Neural cell (in vitro differentiated cells): ENCODE results near the gene VDAC1. TPM values are rescaled to one million over a fixed set of nuclear protein-coding genes. Genes with fewer than 3 reads are reported as not detected.

Experiments
- H2AFZ ChIP-seq: fragments of 200-600, 300-800 bp; sonication (generic), shearing (Covaris generic); 2 replicates; pipeline ENCODE4 v1.6.0; 2014; ENCODE audit warnings: low read depth, mild to moderate bottlenecking, antibody characterized with exemption, low read length, moderate library complexity
- H3F3A ChIP-seq: fragments of 200-600 bp; shearing (Covaris generic); 2 replicates; pipeline ENCODE4 v1.6.1; 2016; ENCODE audit warnings: mild to moderate bottlenecking, moderate library complexity, mixed read lengths, antibody characterized with exemption, low read length; ENCODE audit not compliant: insufficient read depth, poor library complexity, severe bottlenecking
- H3K27ac ChIP-seq: fragments of 200-600, 300-800 bp; sonication (generic), shearing (Covaris generic); 2 replicates; pipeline ENCODE4 v1.5.1; 2014; ENCODE audit warnings: mild to moderate bottlenecking, low read length, moderate library complexity
- H3K27me3 ChIP-seq: fragments of 300-800, 200-600 bp; sonication (generic), shearing (Covaris generic); 2 replicates; pipeline ENCODE4 v1.6.0; 2014; ENCODE audit warnings: mild to moderate bottlenecking, low read depth, low read length, moderate library complexity; ENCODE audit not compliant: insufficient read depth
- H3K36me3 ChIP-seq: fragments of 300-800, 200-600 bp; sonication (generic), shearing (Covaris generic); 2 replicates; pipeline ENCODE4 v1.5.1; 2014; ENCODE audit warnings: mild to moderate bottlenecking, antibody characterized with exemption, low read length, moderate library complexity; ENCODE audit not compliant: insufficient read depth
- H3K4me2 ChIP-seq: fragments of 300-800, 200-600 bp; sonication (generic), shearing (Covaris generic); 2 replicates; pipeline ENCODE4 v1.6.0; 2014; ENCODE audit warnings: mild to moderate bottlenecking, low read length
- H3K4me3 ChIP-seq: fragments of 300-800, 200-600 bp; sonication (generic), shearing (Covaris generic); 2 replicates; pipeline ENCODE4 v1.5.1; 2014; ENCODE audit warnings: mild to moderate bottlenecking, low read length, moderate library complexity
- H3K79me2 ChIP-seq: fragments of 200-600 bp; shearing (Covaris generic); replicated peaks from 2 replicates; pipeline ENCODE4 v1.6.0; 2014; ENCODE audit warnings: mild to moderate bottlenecking, low read length, moderate library complexity; ENCODE audit not compliant: insufficient read depth
- H3K9ac ChIP-seq: fragments of 300-800, 200-600 bp; sonication (generic), shearing (Covaris generic); 2 replicates; pipeline ENCODE4 v1.6.1; 2016; ENCODE audit warnings: mild to moderate bottlenecking, low read length, mixed read lengths
- H3K9me2 ChIP-seq: fragments of 200-600 bp; shearing (Covaris generic); 2 replicates; pipeline ENCODE4 v1.6.1; 2016; ENCODE audit warnings: mild to moderate bottlenecking, low read length, mixed read lengths; ENCODE audit not compliant: insufficient read depth
- H3K9me3 ChIP-seq: fragments of 200-600, 300-800 bp; sonication (generic), shearing (Covaris generic); 2 replicates; pipeline ENCODE4 v1.6.1; 2016; ENCODE audit warnings: mild to moderate bottlenecking, mixed run types, low read length, moderate library complexity, mixed read lengths
- H4K20me1 ChIP-seq: fragments of 200-600 bp; shearing (Covaris generic); 2 replicates; pipeline ENCODE4 v1.6.1; 2016; ENCODE audit warnings: mild to moderate bottlenecking, mixed run types; ENCODE audit not compliant: insufficient read depth
- EP300 ChIP-seq: fragments of 450-650 bp; conservative IDR thresholded peaks from 2 replicates; pipeline ENCODE4 v1.6.1; 2014; ENCODE audit warnings: antibody characterized with exemption, mild to moderate bottlenecking, moderate library complexity; ENCODE audit not compliant: poor library complexity, severe bottlenecking
- EZH2 ChIP-seq: fragments of 200-600, 300-800 bp; shearing (Covaris generic), sonication (generic); IDR thresholded peaks from 2 replicates; pipeline ENCODE4 v1.6.1; 2014; ENCODE audit warnings: antibody characterized with exemption, low read length, borderline replicate concordance, mild to moderate bottlenecking; ENCODE audit not compliant: insufficient read depth, poor library complexity, severe bottlenecking
- MXI1 ChIP-seq: fragments of 450-650 bp; conservative IDR thresholded peaks from 2 replicates; pipeline ENCODE4 v1.6.1; 2014; ENCODE audit warnings: antibody characterized with exemption, mild to moderate bottlenecking; ENCODE audit not compliant: poor library complexity, severe bottlenecking
- POLR2AphosphoS5 ChIP-seq: IDR thresholded peaks from 2 replicates; pipeline ENCODE4 v1.6.1; 2012
- RAD21 ChIP-seq: fragments of 450-650 bp; conservative IDR thresholded peaks from 2 replicates; pipeline ENCODE4 v1.6.1; 2014; ENCODE audit warnings: antibody characterized with exemption, mild to moderate bottlenecking, moderate library complexity
- SMC3 ChIP-seq: fragments of 450-650 bp; conservative IDR thresholded peaks from 2 replicates; pipeline ENCODE4 v1.6.1; 2014; ENCODE audit warnings: antibody characterized with exemption, mild to moderate bottlenecking, moderate library complexity; ENCODE audit not compliant: poor library complexity
- TAF1 ChIP-seq: IDR thresholded peaks from 2 replicates; pipeline ENCODE4 v1.6.1; 2012; ENCODE audit warnings: low read depth
- polyA plus RNA-seq: library from polyadenylated mRNA; depleted of rRNA; stranded (reverse); fragments of >200 nt; gene quantifications from 2 replicates; pipeline ENCODE4 v1.2.3, GENCODE V29; 2014
- TF ChIP-seq, protein P1 (sequence below): fragments of 450-650 bp; IDR thresholded peaks from 2 replicates; pipeline ENCODE4 v1.5.1; 2014; ENCODE audit warnings: antibody characterized with exemption, mild to moderate bottlenecking, moderate library complexity; ENCODE audit not compliant: poor library complexity, severe bottlenecking
- TF ChIP-seq, protein P2 (sequence below): IDR thresholded peaks from 2 replicates; pipeline ENCODE4 v1.6.1; 2012; ENCODE audit warnings: borderline replicate concordance

Gene VDAC1
- polyA plus RNA-seq, 1 donor from 2014 or later: 307 TPM

- H3K36me3 ChIP-seq: no peaks in the 10 kb centered on the region
- H3K79me2 ChIP-seq: peaks cover 56% of the 10 kb centered on the region
- H3K9me2 ChIP-seq: no peaks in the 10 kb centered on the region
- no peak overlapping the region for H3K4me3 ChIP-seq
- TF ChIP-seq EP300: no peak
- no peak for TF ChIP-seq RAD21
- TF ChIP-seq, protein P1, sequence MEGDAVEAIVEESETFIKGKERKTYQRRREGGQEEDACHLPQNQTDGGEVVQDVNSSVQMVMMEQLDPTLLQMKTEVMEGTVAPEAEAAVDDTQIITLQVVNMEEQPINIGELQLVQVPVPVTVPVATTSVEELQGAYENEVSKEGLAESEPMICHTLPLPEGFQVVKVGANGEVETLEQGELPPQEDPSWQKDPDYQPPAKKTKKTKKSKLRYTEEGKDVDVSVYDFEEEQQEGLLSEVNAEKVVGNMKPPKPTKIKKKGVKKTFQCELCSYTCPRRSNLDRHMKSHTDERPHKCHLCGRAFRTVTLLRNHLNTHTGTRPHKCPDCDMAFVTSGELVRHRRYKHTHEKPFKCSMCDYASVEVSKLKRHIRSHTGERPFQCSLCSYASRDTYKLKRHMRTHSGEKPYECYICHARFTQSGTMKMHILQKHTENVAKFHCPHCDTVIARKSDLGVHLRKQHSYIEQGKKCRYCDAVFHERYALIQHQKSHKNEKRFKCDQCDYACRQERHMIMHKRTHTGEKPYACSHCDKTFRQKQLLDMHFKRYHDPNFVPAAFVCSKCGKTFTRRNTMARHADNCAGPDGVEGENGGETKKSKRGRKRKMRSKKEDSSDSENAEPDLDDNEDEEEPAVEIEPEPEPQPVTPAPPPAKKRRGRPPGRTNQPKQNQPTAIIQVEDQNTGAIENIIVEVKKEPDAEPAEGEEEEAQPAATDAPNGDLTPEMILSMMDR: no peak
- no peak for TF ChIP-seq POLR2AphosphoS5
- TF ChIP-seq TAF1: no peak
- no peaks in the 10 kb centered on the region for H3K27me3 ChIP-seq
- H3K4me2 ChIP-seq: no peak overlapping the region
- no peaks in the 10 kb centered on the region for H3F3A ChIP-seq
- H3K27ac ChIP-seq: no peak overlapping the region
- H4K20me1 ChIP-seq: peaks cover 3% of the 10 kb centered on the region
- no peaks in the 10 kb centered on the region for H3K9me3 ChIP-seq
- H2AFZ ChIP-seq: no peak overlapping the region
- no peak overlapping the region for H3K9ac ChIP-seq
These were observed 10.3 kb downstream of the VDAC1 start for GRCh38 chr5:133994297-133994989.

GRCh38 chr5:133993185-133993936, 11.4 kb downstream of the VDAC1 start:
- H4K20me1 ChIP-seq: peaks cover 3% of the 10 kb centered on the region
- no peak overlapping the region for H2AFZ ChIP-seq
- no peak overlapping the region for H3K9ac ChIP-seq
- no peak overlapping the region for H3K27ac ChIP-seq
- no peaks in the 10 kb centered on the region for H3F3A ChIP-seq
- no peaks in the 10 kb centered on the region for H3K9me3 ChIP-seq
- no peaks in the 10 kb centered on the region for H3K9me2 ChIP-seq
- peaks cover 55% of the 10 kb centered on the region for H3K79me2 ChIP-seq
- no peak for TF ChIP-seq POLR2AphosphoS5
- TF ChIP-seq RAD21: no peak
- TF ChIP-seq EZH2: no peak
- TF ChIP-seq MXI1: no peak
- TF ChIP-seq TAF1: no peak
- no peak for TF ChIP-seq SMC3
- TF ChIP-seq EP300: no peak
- no peak overlapping the region for H3K4me3 ChIP-seq
- H3K36me3 ChIP-seq: no peaks in the 10 kb centered on the region
- no peak overlapping the region for H3K4me2 ChIP-seq
- H3K27me3 ChIP-seq: no peaks in the 10 kb centered on the region

DNA sequence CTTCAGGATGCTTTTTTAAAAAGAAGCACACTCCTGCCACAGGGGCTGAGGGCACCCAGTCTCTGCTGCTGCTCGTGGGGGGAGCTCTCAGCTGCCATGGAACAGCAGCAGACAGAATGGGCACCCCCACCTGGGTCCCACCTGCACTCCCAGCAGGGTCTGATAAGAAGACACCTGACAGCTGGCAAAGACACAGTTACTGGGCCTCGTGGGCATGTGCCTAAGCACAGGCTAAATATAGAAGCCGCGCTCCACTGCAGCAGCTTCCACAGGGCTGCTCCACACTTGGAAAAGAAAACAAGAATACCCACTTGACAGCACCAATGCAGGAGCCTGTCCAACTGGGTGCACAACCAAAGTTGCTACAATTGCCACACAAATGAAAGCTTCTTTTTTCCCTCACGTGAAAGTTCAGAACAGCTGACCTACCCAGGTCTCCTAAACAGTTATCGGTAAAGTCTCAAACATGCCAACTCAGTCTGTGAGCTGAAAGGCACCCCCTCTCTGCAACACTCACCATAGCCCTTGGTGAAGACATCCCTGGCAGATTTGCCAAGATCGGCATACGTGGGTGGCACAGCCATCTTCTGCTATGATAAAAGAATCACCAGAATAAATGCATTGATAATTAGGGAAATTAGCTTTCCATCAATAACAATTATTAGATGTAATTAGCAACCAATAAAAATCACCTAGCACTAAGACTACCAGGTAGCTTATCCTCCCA, 12.2 kb downstream of the VDAC1 start:
- Histone ChIP-seq H2AFZ (no peak overlapping the region), H3K79me2 (peaks cover 50% of the 10 kb centered on the region), H3K9ac (no peak overlapping the region), H3K9me2 (no peaks in the 10 kb centered on the region), H3K4me3 (no peak overlapping the region), H3K4me2 (no peak overlapping the region), H3K27ac (no peak overlapping the region), H3K27me3 (no peaks in the 10 kb centered on the region), H3K9me3 (no peaks in the 10 kb centered on the region), H4K20me1 (peaks cover 3% of the 10 kb centered on the region), H3F3A (no peaks in the 10 kb centered on the region), H3K36me3 (no peaks in the 10 kb centered on the region)
- no peak for TF ChIP-seq TAF1
- TF ChIP-seq MXI1: no peak
- no peak for TF ChIP-seq EP300
- no peak for TF ChIP-seq EZH2
- TF ChIP-seq, protein P2, sequence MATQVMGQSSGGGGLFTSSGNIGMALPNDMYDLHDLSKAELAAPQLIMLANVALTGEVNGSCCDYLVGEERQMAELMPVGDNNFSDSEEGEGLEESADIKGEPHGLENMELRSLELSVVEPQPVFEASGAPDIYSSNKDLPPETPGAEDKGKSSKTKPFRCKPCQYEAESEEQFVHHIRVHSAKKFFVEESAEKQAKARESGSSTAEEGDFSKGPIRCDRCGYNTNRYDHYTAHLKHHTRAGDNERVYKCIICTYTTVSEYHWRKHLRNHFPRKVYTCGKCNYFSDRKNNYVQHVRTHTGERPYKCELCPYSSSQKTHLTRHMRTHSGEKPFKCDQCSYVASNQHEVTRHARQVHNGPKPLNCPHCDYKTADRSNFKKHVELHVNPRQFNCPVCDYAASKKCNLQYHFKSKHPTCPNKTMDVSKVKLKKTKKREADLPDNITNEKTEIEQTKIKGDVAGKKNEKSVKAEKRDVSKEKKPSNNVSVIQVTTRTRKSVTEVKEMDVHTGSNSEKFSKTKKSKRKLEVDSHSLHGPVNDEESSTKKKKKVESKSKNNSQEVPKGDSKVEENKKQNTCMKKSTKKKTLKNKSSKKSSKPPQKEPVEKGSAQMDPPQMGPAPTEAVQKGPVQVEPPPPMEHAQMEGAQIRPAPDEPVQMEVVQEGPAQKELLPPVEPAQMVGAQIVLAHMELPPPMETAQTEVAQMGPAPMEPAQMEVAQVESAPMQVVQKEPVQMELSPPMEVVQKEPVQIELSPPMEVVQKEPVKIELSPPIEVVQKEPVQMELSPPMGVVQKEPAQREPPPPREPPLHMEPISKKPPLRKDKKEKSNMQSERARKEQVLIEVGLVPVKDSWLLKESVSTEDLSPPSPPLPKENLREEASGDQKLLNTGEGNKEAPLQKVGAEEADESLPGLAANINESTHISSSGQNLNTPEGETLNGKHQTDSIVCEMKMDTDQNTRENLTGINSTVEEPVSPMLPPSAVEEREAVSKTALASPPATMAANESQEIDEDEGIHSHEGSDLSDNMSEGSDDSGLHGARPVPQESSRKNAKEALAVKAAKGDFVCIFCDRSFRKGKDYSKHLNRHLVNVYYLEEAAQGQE: no peak
- TF ChIP-seq RAD21: no peak
- no peak for TF ChIP-seq POLR2AphosphoS5
- no peak for TF ChIP-seq SMC3
- TF ChIP-seq, protein P1: no peak
